Gastrocnemius medialis (tissue), 4 donors: ENCODE results near the gene SETD3. TPM values are rescaled to one million over a fixed set of nuclear protein-coding genes. Genes with fewer than 3 reads are reported as not detected.

ENCODE experiments used
- ATAC-seq, 2 donors: fragments of 150-250 bp; one replicate each; pipeline ENCODE4 v1.9.1; 2016
- DNase-seq, 2 donors: peaks; one replicate each; pipeline ENCODE4 v3.0.0-alpha.2; 2019
- H3K27ac ChIP-seq, 4 donors: fragments of 200-600 bp; sonication (generic); 1 replicate in 1 of 4; 2 replicates in 3 of 4; pipeline ENCODE4 v1.5.1; 2016 to 2018; ENCODE audit warnings: mild to moderate bottlenecking in 2 of 4, moderate library complexity in 1 of 4
- H3K27me3 ChIP-seq, 3 donors: fragments of 200-600 bp; sonication (generic) in 2 of 3; 1 replicate in 1 of 3; 2 replicates in 2 of 3; pipeline versions ENCODE4 v1.5.1 to v1.6.0; 2016 to 2019; ENCODE audit warnings: mild to moderate bottlenecking in 1 of 3, moderate library complexity in 1 of 3
- H3K36me3 ChIP-seq, 2 donors: fragments of 200-600 bp; sonication (generic) in 1 of 2; one replicate each; pipeline ENCODE4 v1.5.1; 2017 to 2018
- H3K4me1 ChIP-seq, 2 donors: fragments of 200-600 bp; sonication (generic) in 1 of 2; one replicate each; pipeline ENCODE4 v1.5.1; 2016 to 2017; ENCODE audit warnings: mild to moderate bottlenecking in 2 of 2
- H3K4me3 ChIP-seq, 4 donors: fragments of 200-600 bp; sonication (generic) in 3 of 4; 1 replicate in 1 of 4; 2 replicates in 3 of 4; pipeline ENCODE4 v1.5.1; 2016 to 2019; ENCODE audit warnings: mild to moderate bottlenecking in 2 of 4
- H3K9me3 ChIP-seq, 3 donors: fragments of 200-600 bp; sonication (generic) in 2 of 3; 1 replicate in 1 of 3; 2 replicates in 2 of 3; pipeline ENCODE4 v1.5.1; 2016 to 2019
- POLR2A ChIP-seq, 2 donors: fragments of 450-650 bp; IDR thresholded peaks; one replicate each; pipeline ENCODE4 v1.6.1; 2017; ENCODE audit warnings: antibody characterized with exemption in 2 of 2, mild to moderate bottlenecking in 2 of 2, moderate library complexity in 2 of 2
- in situ Hi-C, 4 donors: fragments of 200-750 bp; cut with MboI; loops; one replicate each; pipeline versions ENCODE4 v1.15.0 to v1.8.0; 2017; ENCODE audit warnings: low sequenced_read_pairs in 4 of 4
- intact Hi-C: fragments of 100-400 bp; cut with DNase I; formaldehyde crosslinking; loops from one replicate; pipeline ENCODE4 v1.15.1; 2023; ENCODE audit warnings: low total_unique reads
- total RNA-seq, 4 donors: library from RNA; depleted of rRNA; stranded (reverse); fragments of >200 nt; gene quantifications; one replicate each; pipeline versions ENCODE4 v1.1.0 to v1.2.3, GENCODE V29; 2016
- TF ChIP-seq, protein P1 (sequence below), 5 experiments: fragments of 450-650 bp in 3 of 5; fragments of 200-600 bp in 2 of 5; sonication (generic) in 2 of 5; IDR thresholded peaks in 4 of 5; conservative IDR thresholded peaks in 1 of 5; 1 replicate in 4 of 5; 2 replicates in 1 of 5; pipeline ENCODE4 v1.5.1; 2016 to 2019; ENCODE audit warnings: antibody characterized with exemption in 5 of 5, mild to moderate bottlenecking in 3 of 5, moderate library complexity in 3 of 5

The SETD3 gene
- total RNA-seq, 4 donors from 2014 or later: 116 to 170 (median 117) TPM

DNA sequence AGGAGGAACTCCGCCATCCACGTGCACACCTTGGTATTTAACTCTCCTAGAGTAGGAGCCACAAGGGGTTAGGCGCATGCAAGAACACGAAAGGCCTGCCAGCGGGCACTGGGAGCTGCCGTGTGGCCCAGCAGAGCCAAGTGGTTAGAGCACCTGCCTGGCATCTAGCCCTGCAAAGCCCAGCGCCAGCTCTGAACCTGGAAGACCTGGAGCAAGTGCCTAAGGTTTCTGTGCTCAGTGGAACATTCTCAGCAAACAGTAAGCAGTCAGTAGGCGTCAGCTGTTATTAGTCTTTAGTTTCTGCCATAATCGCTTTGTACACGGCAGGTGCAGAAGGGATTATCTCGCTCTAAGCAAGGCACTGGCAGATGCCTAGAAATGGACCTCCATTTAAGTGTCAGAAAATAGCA, 55.4 kb downstream of the SETD3 start:
- Histone ChIP-seq H3K9me3 (peaks cover 0 to 10% (median 0%) of the 10 kb centered on the region in 3 donors), H3K4me1 (peaks cover 23 to 36% of the 10 kb centered on the region in 2 donors), H3K4me3 (no peak overlapping the region), H3K27me3 (no peaks in the 10 kb centered on the region), H3K36me3 (peaks cover 0 to 25% of the 10 kb centered on the region in 2 donors), H3K27ac (peak overlapping the region; percentile 47 to 73 (median 62))
- DNase-seq (peak; percentile 73 to 84), ATAC-seq (peak; percentile 85 to 90)
- intact Hi-C loops: no loop called here
- TF ChIP-seq, protein P1, sequence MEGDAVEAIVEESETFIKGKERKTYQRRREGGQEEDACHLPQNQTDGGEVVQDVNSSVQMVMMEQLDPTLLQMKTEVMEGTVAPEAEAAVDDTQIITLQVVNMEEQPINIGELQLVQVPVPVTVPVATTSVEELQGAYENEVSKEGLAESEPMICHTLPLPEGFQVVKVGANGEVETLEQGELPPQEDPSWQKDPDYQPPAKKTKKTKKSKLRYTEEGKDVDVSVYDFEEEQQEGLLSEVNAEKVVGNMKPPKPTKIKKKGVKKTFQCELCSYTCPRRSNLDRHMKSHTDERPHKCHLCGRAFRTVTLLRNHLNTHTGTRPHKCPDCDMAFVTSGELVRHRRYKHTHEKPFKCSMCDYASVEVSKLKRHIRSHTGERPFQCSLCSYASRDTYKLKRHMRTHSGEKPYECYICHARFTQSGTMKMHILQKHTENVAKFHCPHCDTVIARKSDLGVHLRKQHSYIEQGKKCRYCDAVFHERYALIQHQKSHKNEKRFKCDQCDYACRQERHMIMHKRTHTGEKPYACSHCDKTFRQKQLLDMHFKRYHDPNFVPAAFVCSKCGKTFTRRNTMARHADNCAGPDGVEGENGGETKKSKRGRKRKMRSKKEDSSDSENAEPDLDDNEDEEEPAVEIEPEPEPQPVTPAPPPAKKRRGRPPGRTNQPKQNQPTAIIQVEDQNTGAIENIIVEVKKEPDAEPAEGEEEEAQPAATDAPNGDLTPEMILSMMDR (IDR thresholded peaks at IDR 0.05 in 4 of 5, conservative IDR thresholded peaks at IDR 0.05 in 1 of 5): no peak
- TF ChIP-seq POLR2A (IDR thresholded peaks at IDR 0.05): no peak
- in situ Hi-C loops: no loop called here

DNA sequence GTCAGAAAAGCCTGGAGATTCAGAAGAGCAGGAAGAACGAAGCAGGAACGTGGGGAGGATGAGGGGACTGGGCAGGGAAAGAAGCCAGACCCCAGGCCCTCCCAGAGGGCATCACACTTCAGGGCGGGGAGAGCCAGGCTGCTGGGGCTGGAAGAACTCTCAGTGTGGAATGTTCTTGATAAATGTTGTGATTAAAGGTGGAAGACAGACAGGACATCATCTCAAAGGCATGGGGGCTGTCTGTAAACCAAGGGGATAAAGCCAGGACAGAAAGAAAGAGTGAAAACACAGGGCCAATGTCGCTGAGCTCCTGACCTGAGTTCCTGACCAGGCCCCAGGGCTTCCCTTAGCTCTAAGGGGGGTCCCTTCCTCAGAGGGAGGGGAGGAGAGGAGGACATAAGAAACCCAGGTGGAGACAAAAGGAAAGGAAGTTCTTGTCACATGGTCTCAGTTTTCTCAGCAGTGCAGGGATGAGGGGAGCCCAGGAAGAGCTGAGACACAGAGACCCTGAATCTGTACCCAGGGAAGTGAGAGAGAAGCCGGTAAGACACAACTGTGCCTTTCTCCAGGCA, 56.3 kb downstream of the SETD3 start:
- H3K4me3 ChIP-seq: no peak overlapping the region
- ATAC-seq (peak in 1 of 2 donors; percentile 5), DNase-seq (no peak)
- peak overlapping the region; percentile 47 to 73 (median 62) for H3K27ac ChIP-seq
- in situ Hi-C loops (no loop called here), intact Hi-C loops (no loop called here)
- peaks cover 0 to 10% (median 0%) of the 10 kb centered on the region in 3 donors for H3K9me3 ChIP-seq
- peaks cover 27 to 36% of the 10 kb centered on the region in 2 donors for H3K4me1 ChIP-seq
- no peak for TF ChIP-seq POLR2A (IDR thresholded peaks at IDR 0.05)
- TF ChIP-seq, protein P1 (IDR thresholded peaks at IDR 0.05 in 4 of 5, conservative IDR thresholded peaks at IDR 0.05 in 1 of 5): no peak
- H3K27me3 ChIP-seq: no peaks in the 10 kb centered on the region
- H3K36me3 ChIP-seq: peaks cover 0 to 23% of the 10 kb centered on the region in 2 donors

DNA sequence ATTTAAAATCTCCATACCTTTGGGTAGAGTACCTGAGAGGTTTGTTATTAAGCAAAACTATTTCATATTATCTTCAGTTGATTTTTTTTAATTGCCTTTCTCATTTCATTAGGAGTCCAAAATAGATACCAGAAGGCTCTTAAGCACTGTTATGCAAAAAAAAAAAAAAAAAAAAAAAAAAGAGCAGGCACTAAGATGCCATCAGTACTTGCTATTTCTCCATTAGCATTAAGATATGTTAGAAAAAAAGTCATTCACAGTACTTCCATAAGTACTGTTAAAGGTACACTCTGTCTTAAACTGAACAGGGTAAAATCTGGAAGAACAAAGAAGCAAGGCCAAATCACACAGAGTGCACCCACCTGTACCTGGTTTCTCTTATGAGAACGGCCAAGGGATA, 57.2 kb downstream of the SETD3 start:
- intact Hi-C loops: no loop called here
- peaks cover 0 to 13% of the 10 kb centered on the region in 2 donors for H3K36me3 ChIP-seq
- H3K4me3 ChIP-seq: no peak overlapping the region
- no peaks in the 10 kb centered on the region for H3K27me3 ChIP-seq
- DNase-seq (no peak), ATAC-seq (no peak)
- peaks cover 0 to 3% (median 0%) of the 10 kb centered on the region in 3 donors for H3K9me3 ChIP-seq
- peaks cover 27 to 36% of the 10 kb centered on the region in 2 donors for H3K4me1 ChIP-seq
- TF ChIP-seq POLR2A (IDR thresholded peaks at IDR 0.05): no peak
- TF ChIP-seq, protein P1 (IDR thresholded peaks at IDR 0.05 in 4 of 5, conservative IDR thresholded peaks at IDR 0.05 in 1 of 5): no peak
- no peak overlapping the region for H3K27ac ChIP-seq
- in situ Hi-C loops: no loop called here

DNA sequence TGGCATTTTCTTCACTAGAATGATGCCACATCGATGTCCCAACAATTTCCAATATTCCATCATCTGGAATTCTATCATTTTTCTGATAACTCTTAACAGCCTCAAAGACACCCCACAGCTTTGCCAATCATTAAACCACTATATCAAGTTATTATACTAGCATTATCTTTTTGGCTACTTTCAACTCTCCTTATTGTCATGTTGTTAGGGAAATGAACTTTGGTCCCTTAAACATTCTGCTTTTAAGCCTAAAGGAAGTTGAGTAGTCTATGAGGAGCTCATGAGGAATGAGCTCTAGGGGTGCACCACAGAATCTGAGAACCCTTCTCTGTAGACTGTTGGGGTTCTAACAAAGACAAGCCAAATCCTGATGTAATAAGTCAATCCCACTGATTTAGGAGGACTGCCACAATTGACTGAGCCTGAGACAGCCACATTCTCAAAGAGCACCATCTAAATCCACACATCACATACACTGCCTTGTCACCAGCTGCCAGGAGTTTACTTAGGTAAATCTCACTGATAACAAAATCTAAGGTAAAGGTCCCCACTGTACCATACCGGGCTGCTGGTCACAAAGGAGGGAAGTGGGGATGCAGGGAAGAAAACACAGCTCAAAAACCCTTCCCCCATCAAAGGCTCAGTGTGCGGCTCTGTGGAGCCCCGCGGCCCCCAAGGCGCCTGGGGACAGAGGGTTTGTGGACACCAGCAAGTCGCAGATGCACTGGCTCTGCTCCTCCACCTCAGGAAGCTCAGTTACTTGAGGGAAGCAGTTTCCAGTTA, 58.2 kb downstream of the SETD3 start:
- Histone ChIP-seq H3K27me3 (no peaks in the 10 kb centered on the region), H3K4me1 (peaks cover 27 to 36% of the 10 kb centered on the region in 2 donors), H3K27ac (no peak overlapping the region), H3K4me3 (no peak overlapping the region), H3K36me3 (peaks cover 0 to 3% of the 10 kb centered on the region in 2 donors), H3K9me3 (no peaks in the 10 kb centered on the region)
- DNase-seq: no peak
- TF ChIP-seq, protein P1 (IDR thresholded peaks at IDR 0.05 in 4 of 5, conservative IDR thresholded peaks at IDR 0.05 in 1 of 5): no peak
- no peak for ATAC-seq
- in situ Hi-C loops (no loop called here), intact Hi-C loops (no loop called here)
